Dendritic cell treated with granulocyte-macrophage colony-stimulating factor and Interleukin-4, amounts not matched to agents 40 ng/mL and 50 ng/mL, for 4 days (primary cell): Measurements from ENCODE around the gene SNAP25.

Experiments used
- H3K27ac Mint-ChIP-seq: one replicate; pipeline ENCODE4 v1.8.0; 2022; ENCODE audit warnings: mild to moderate bottlenecking, mixed read lengths
- H3K27me3 Mint-ChIP-seq: one replicate; pipeline ENCODE4 v1.8.0; 2022; ENCODE audit warnings: mild to moderate bottlenecking, mixed read lengths
- H3K36me3 Mint-ChIP-seq: one replicate; pipeline ENCODE4 v1.8.0; 2022; ENCODE audit warnings: low read depth, mixed read lengths
- H3K4me1 Mint-ChIP-seq: one replicate; pipeline ENCODE4 v1.8.0; 2022; ENCODE audit warnings: low read depth, mixed read lengths
- H3K4me3 Mint-ChIP-seq: one replicate; pipeline ENCODE4 v1.8.0; 2022; ENCODE audit warnings: mild to moderate bottlenecking, moderate library complexity, mixed read lengths
- H3K9me3 Mint-ChIP-seq: one replicate; pipeline ENCODE4 v1.8.0; 2022; ENCODE audit warnings: mixed read lengths
- intact Hi-C: fragments of 100-400 bp; cut with micrococcal nuclease; formaldehyde crosslinking; loops from one replicate; pipeline ENCODE4 v1.15.0; 2022

Gene SNAP25

GRCh38 chr20:10218536-10219451 is at the start of gene SNAP25:
Gene SNAP25, plus strand, starts transcription at chr20:10218830. Its CDS starts 56,662 bp downstream, at chr20:10275492.
- Mint-ChIP-seq H3K27ac (no peak within 1 kb of the TSS), H3K9me3 (no peaks in the 10 kb centered on the region), H3K36me3 (no peaks in the 10 kb centered on the region), H3K27me3 (peaks cover 53% of the 10 kb centered on the region), H3K4me1 (peaks cover 15% of the 10 kb centered on the region), H3K4me3 (peak within 1 kb of the TSS; percentile 37)
- intact Hi-C loops: loop anchor here (5.0 to 10.0 kb wide), 2 partner anchors 206 to 241 kb away; no protein-coding TSS in a partner anchor

GRCh38 chr20:10169752-10170151 is 48.9 kb upstream of the SNAP25 start:
- H3K27ac Mint-ChIP-seq: no peak overlapping the region
- H3K4me3 Mint-ChIP-seq: no peak overlapping the region
- peaks cover 28% of the 10 kb centered on the region for H3K27me3 Mint-ChIP-seq
- H3K36me3 Mint-ChIP-seq: no peaks in the 10 kb centered on the region
- intact Hi-C loops: no loop called here
- H3K4me1 Mint-ChIP-seq: peaks cover 14% of the 10 kb centered on the region
- H3K9me3 Mint-ChIP-seq: peaks cover 9% of the 10 kb centered on the region

GRCh38 chr20:10170261-10170660 is 48.4 kb upstream of the SNAP25 start:
- H3K27me3 Mint-ChIP-seq: peaks cover 28% of the 10 kb centered on the region
- H3K4me1 Mint-ChIP-seq: peaks cover 14% of the 10 kb centered on the region
- H3K9me3 Mint-ChIP-seq: peaks cover 9% of the 10 kb centered on the region
- H3K27ac Mint-ChIP-seq: no peak overlapping the region
- H3K4me3 Mint-ChIP-seq: no peak overlapping the region
- intact Hi-C loops: no loop called here
- no peaks in the 10 kb centered on the region for H3K36me3 Mint-ChIP-seq

GRCh38 chr20:10171864-10172751 is 46.5 kb upstream of the SNAP25 start:
- peaks cover 28% of the 10 kb centered on the region for H3K27me3 Mint-ChIP-seq
- no peaks in the 10 kb centered on the region for H3K36me3 Mint-ChIP-seq
- H3K4me3 Mint-ChIP-seq: peak overlapping the region; percentile 92
- peaks cover 14% of the 10 kb centered on the region for H3K4me1 Mint-ChIP-seq
- intact Hi-C loops: no loop called here
- H3K9me3 Mint-ChIP-seq: peaks cover 9% of the 10 kb centered on the region
- H3K27ac Mint-ChIP-seq: peak overlapping the region; percentile 58

- Mint-ChIP-seq H3K27me3 (peaks cover 28% of the 10 kb centered on the region), H3K36me3 (no peaks in the 10 kb centered on the region)
These were observed 45.5 kb upstream of the SNAP25 start for GRCh38 chr20:10172998-10173655.

GRCh38 chr20:10174400-10174799 is 44.2 kb upstream of the SNAP25 start:
- no peaks in the 10 kb centered on the region for H3K36me3 Mint-ChIP-seq
- H3K9me3 Mint-ChIP-seq: no peaks in the 10 kb centered on the region
- H3K27me3 Mint-ChIP-seq: peaks cover 28% of the 10 kb centered on the region
- H3K27ac Mint-ChIP-seq: no peak overlapping the region
- peaks cover 14% of the 10 kb centered on the region for H3K4me1 Mint-ChIP-seq
- intact Hi-C loops: no loop called here
- H3K4me3 Mint-ChIP-seq: no peak overlapping the region

More at GRCh38 chr20:10172998-10173655, 45.5 kb upstream of the SNAP25 start:
- Mint-ChIP-seq H3K27ac (no peak overlapping the region), H3K9me3 (peaks cover 9% of the 10 kb centered on the region), H3K4me3 (no peak overlapping the region), H3K4me1 (peaks cover 14% of the 10 kb centered on the region)
- intact Hi-C loops: no loop called here

- Mint-ChIP-seq H3K27ac (no peak overlapping the region), H3K36me3 (no peaks in the 10 kb centered on the region), H3K9me3 (no peaks in the 10 kb centered on the region), H3K4me3 (no peak overlapping the region), H3K4me1 (peaks cover 6% of the 10 kb centered on the region), H3K27me3 (peaks cover 13% of the 10 kb centered on the region)
- intact Hi-C loops: no loop called here
These were observed 41.3 kb upstream of the SNAP25 start for GRCh38 chr20:10177326-10177725.

- H3K27ac Mint-ChIP-seq: no peak overlapping the region
- H3K9me3 Mint-ChIP-seq: no peaks in the 10 kb centered on the region
- H3K4me3 Mint-ChIP-seq: no peak overlapping the region
- H3K4me1 Mint-ChIP-seq: no peaks in the 10 kb centered on the region
- H3K36me3 Mint-ChIP-seq: no peaks in the 10 kb centered on the region
- intact Hi-C loops: no loop called here
- H3K27me3 Mint-ChIP-seq: peaks cover 7% of the 10 kb centered on the region
These were observed 40.5 kb upstream of the SNAP25 start for GRCh38 chr20:10178091-10178490.

GRCh38 chr20:10178727-10179313 is 39.8 kb upstream of the SNAP25 start:
- H3K9me3 Mint-ChIP-seq: no peaks in the 10 kb centered on the region
- H3K27me3 Mint-ChIP-seq: peaks cover under 1% of the 10 kb centered on the region
- H3K4me3 Mint-ChIP-seq: no peak overlapping the region
- H3K36me3 Mint-ChIP-seq: no peaks in the 10 kb centered on the region
- no peak overlapping the region for H3K27ac Mint-ChIP-seq
- intact Hi-C loops: no loop called here
- H3K4me1 Mint-ChIP-seq: no peaks in the 10 kb centered on the region

GRCh38 chr20:10179574-10180298 is 38.9 kb upstream of the SNAP25 start:
- H3K27ac Mint-ChIP-seq: no peak overlapping the region
- intact Hi-C loops: no loop called here
- no peaks in the 10 kb centered on the region for H3K27me3 Mint-ChIP-seq
- H3K4me3 Mint-ChIP-seq: no peak overlapping the region
- no peaks in the 10 kb centered on the region for H3K4me1 Mint-ChIP-seq
- no peaks in the 10 kb centered on the region for H3K36me3 Mint-ChIP-seq
- peaks cover under 1% of the 10 kb centered on the region for H3K9me3 Mint-ChIP-seq

GRCh38 chr20:10180651-10181235 is 37.9 kb upstream of the SNAP25 start:
- H3K4me1 Mint-ChIP-seq: no peaks in the 10 kb centered on the region
- H3K4me3 Mint-ChIP-seq: no peak overlapping the region
- no peaks in the 10 kb centered on the region for H3K36me3 Mint-ChIP-seq
- no peaks in the 10 kb centered on the region for H3K27me3 Mint-ChIP-seq
- no peak overlapping the region for H3K27ac Mint-ChIP-seq
- peaks cover 11% of the 10 kb centered on the region for H3K9me3 Mint-ChIP-seq
- intact Hi-C loops: no loop called here

- H3K9me3 Mint-ChIP-seq: peaks cover 34% of the 10 kb centered on the region
- H3K4me3 Mint-ChIP-seq: no peak overlapping the region
- H3K27ac Mint-ChIP-seq: no peak overlapping the region
- H3K36me3 Mint-ChIP-seq: no peaks in the 10 kb centered on the region
- intact Hi-C loops: no loop called here
- no peaks in the 10 kb centered on the region for H3K27me3 Mint-ChIP-seq
- no peaks in the 10 kb centered on the region for H3K4me1 Mint-ChIP-seq
These were observed 32.7 kb upstream of the SNAP25 start for GRCh38 chr20:10185741-10186558.
